ENCODE measurements around the gene ACTL6A. TPM values are rescaled to one million over a fixed set of nuclear protein-coding genes. Genes with fewer than 3 reads are reported as not detected.

ACTL6A gene
- polyA plus RNA-seq, 1 donor from 2014 or later, result 137 TPM

GRCh38 chr3:179624451-179624850, 61.7 kb downstream of the ACTL6A start:
- no peaks in the 10 kb centered on the region for H3K9me2 ChIP-seq (ENCODE audit: insufficient read depth, low read length)
- H2AFZ ChIP-seq (ENCODE audit: low read depth, low read length), result no peak overlapping the region
- no peak overlapping the region for H3K27ac ChIP-seq (ENCODE audit: low read length)
- H4K20me1 ChIP-seq (ENCODE audit: insufficient read depth), result no peaks in the 10 kb centered on the region
- no peaks in the 10 kb centered on the region for H3K9me3 ChIP-seq (ENCODE audit: low read length)
- H3K79me2 ChIP-seq (replicated peaks; ENCODE audit: insufficient read depth, low read length), result no peaks in the 10 kb centered on the region
- no peaks in the 10 kb centered on the region for H3K27me3 ChIP-seq (ENCODE audit: insufficient read depth, low read depth, low read length)
- H3K4me3 ChIP-seq (ENCODE audit: low read length), result no peak overlapping the region
- TF ChIP-seq RAD21 (conservative IDR thresholded peaks at IDR 0.05), result no peak
- no peak for TF ChIP-seq EZH2 (IDR thresholded peaks at IDR 0.05; ENCODE audit: borderline replicate concordance, insufficient read depth, low read length, poor library complexity, severe bottlenecking)
- TF ChIP-seq SMC3 (conservative IDR thresholded peaks at IDR 0.05; ENCODE audit: poor library complexity), result no peak
- TF ChIP-seq POLR2AphosphoS5 (IDR thresholded peaks at IDR 0.05), result no peak
- TF ChIP-seq, protein P1, sequence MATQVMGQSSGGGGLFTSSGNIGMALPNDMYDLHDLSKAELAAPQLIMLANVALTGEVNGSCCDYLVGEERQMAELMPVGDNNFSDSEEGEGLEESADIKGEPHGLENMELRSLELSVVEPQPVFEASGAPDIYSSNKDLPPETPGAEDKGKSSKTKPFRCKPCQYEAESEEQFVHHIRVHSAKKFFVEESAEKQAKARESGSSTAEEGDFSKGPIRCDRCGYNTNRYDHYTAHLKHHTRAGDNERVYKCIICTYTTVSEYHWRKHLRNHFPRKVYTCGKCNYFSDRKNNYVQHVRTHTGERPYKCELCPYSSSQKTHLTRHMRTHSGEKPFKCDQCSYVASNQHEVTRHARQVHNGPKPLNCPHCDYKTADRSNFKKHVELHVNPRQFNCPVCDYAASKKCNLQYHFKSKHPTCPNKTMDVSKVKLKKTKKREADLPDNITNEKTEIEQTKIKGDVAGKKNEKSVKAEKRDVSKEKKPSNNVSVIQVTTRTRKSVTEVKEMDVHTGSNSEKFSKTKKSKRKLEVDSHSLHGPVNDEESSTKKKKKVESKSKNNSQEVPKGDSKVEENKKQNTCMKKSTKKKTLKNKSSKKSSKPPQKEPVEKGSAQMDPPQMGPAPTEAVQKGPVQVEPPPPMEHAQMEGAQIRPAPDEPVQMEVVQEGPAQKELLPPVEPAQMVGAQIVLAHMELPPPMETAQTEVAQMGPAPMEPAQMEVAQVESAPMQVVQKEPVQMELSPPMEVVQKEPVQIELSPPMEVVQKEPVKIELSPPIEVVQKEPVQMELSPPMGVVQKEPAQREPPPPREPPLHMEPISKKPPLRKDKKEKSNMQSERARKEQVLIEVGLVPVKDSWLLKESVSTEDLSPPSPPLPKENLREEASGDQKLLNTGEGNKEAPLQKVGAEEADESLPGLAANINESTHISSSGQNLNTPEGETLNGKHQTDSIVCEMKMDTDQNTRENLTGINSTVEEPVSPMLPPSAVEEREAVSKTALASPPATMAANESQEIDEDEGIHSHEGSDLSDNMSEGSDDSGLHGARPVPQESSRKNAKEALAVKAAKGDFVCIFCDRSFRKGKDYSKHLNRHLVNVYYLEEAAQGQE (IDR thresholded peaks at IDR 0.05; ENCODE audit: borderline replicate concordance), result no peak
- TF ChIP-seq TAF1 (IDR thresholded peaks at IDR 0.05; ENCODE audit: low read depth), result no peak
- no peak for TF ChIP-seq CTCF (IDR thresholded peaks at IDR 0.05; ENCODE audit: poor library complexity, severe bottlenecking)
- TF ChIP-seq MXI1 (conservative IDR thresholded peaks at IDR 0.05; ENCODE audit: poor library complexity, severe bottlenecking), result no peak
- no peak for TF ChIP-seq EP300 (conservative IDR thresholded peaks at IDR 0.05; ENCODE audit: poor library complexity, severe bottlenecking)
- no peaks in the 10 kb centered on the region for H3K36me3 ChIP-seq (ENCODE audit: insufficient read depth, low read length)
- no peak overlapping the region for H3K4me2 ChIP-seq (ENCODE audit: low read length)
- H3K9ac ChIP-seq (ENCODE audit: low read length), result no peak overlapping the region
- no peaks in the 10 kb centered on the region for H3F3A ChIP-seq (ENCODE audit: insufficient read depth, low read length, poor library complexity, severe bottlenecking)

- no peak overlapping the region for H3K4me3 ChIP-seq (ENCODE audit: low read length)
- H3K4me2 ChIP-seq (ENCODE audit: low read length), result no peak overlapping the region
- H2AFZ ChIP-seq (ENCODE audit: low read depth, low read length), result no peak overlapping the region
- no peak overlapping the region for H3K9ac ChIP-seq (ENCODE audit: low read length)
- no peaks in the 10 kb centered on the region for H3K27me3 ChIP-seq (ENCODE audit: insufficient read depth, low read depth, low read length)
- no peaks in the 10 kb centered on the region for H3K79me2 ChIP-seq (replicated peaks; ENCODE audit: insufficient read depth, low read length)
- H3K27ac ChIP-seq (ENCODE audit: low read length), result no peak overlapping the region
- no peaks in the 10 kb centered on the region for H4K20me1 ChIP-seq (ENCODE audit: insufficient read depth)
- no peaks in the 10 kb centered on the region for H3K9me2 ChIP-seq (ENCODE audit: insufficient read depth, low read length)
- H3K36me3 ChIP-seq (ENCODE audit: insufficient read depth, low read length), result no peaks in the 10 kb centered on the region
- no peak for TF ChIP-seq TAF1 (IDR thresholded peaks at IDR 0.05; ENCODE audit: low read depth)
- TF ChIP-seq EP300 (conservative IDR thresholded peaks at IDR 0.05; ENCODE audit: poor library complexity, severe bottlenecking), result no peak
- no peak for TF ChIP-seq EZH2 (IDR thresholded peaks at IDR 0.05; ENCODE audit: borderline replicate concordance, insufficient read depth, low read length, poor library complexity, severe bottlenecking)
- TF ChIP-seq SMC3 (conservative IDR thresholded peaks at IDR 0.05; ENCODE audit: poor library complexity), result no peak
- no peak for TF ChIP-seq POLR2AphosphoS5 (IDR thresholded peaks at IDR 0.05)
- TF ChIP-seq, protein P1 (IDR thresholded peaks at IDR 0.05; ENCODE audit: borderline replicate concordance), result no peak
- TF ChIP-seq MXI1 (conservative IDR thresholded peaks at IDR 0.05; ENCODE audit: poor library complexity, severe bottlenecking), result no peak
- no peak for TF ChIP-seq RAD21 (conservative IDR thresholded peaks at IDR 0.05)
- TF ChIP-seq CTCF (IDR thresholded peaks at IDR 0.05; ENCODE audit: poor library complexity, severe bottlenecking), result no peak
- H3K9me3 ChIP-seq (ENCODE audit: low read length), result no peaks in the 10 kb centered on the region
- no peaks in the 10 kb centered on the region for H3F3A ChIP-seq (ENCODE audit: insufficient read depth, low read length, poor library complexity, severe bottlenecking)
Measured at GRCh38 chr3:179630753-179631451, 68.2 kb downstream of the ACTL6A start.

Data from neural cell (in vitro differentiated cells).